PC-9 (cell line): ENCODE results near the gene CTSL. TPM values are rescaled to one million over a fixed set of nuclear protein-coding genes. Genes with fewer than 3 reads are reported as not detected.

ENCODE experiments used
- BruUV-seq: library from RNA; stranded (reverse); fragments of 400-500 nt; replicated peaks from 2 replicates; lab custom pipeline; 2021; lab: Mats Ljungman, UMichigan
- CTCF ChIA-PET: fragments of 300-600 bp; sonication (Branson Sonifier 250); formaldehyde crosslinking; loops from one replicate; lab custom pipeline; 2022; ENCODE audit warnings: antibody characterized with exemption; lab: Charles Lee
- POLR2A ChIA-PET: fragments of 300-600 bp; sonication (Branson Sonifier 250); formaldehyde crosslinking; loops from one replicate; lab custom pipeline; 2022; ENCODE audit warnings: antibody characterized with exemption; ENCODE audit not compliant: unreplicated experiment; lab: Charles Lee
- DNase-seq, 2 experiments: peaks; one replicate each; pipeline versions ENCODE4 v3.0.0 to v3.0.0-alpha.2; 2015 to 2022; ENCODE audit warnings: mixed read lengths in 1 of 2
- H2AFZ ChIP-seq: fragments of 200-600 bp; sonication (generic); 2 replicates; pipeline ENCODE4 v1.8.1; 2017; ENCODE audit warnings: antibody characterized with exemption
- H3F3A ChIP-seq: fragments of 200-600 bp; sonication (generic); 2 replicates; pipeline ENCODE4 v1.8.1; 2017; ENCODE audit warnings: antibody characterized with exemption, mild to moderate bottlenecking, low read depth; ENCODE audit not compliant: insufficient read depth
- H3K27ac ChIP-seq: fragments of 200-600 bp; sonication (generic); 2 replicates; pipeline ENCODE4 v1.6.1; 2016; ENCODE audit warnings: mixed run types
- H3K27me3 ChIP-seq: fragments of 200-600 bp; sonication (generic); 2 replicates; pipeline ENCODE4 v1.6.1; 2016; ENCODE audit warnings: low read depth, mixed run types; ENCODE audit not compliant: insufficient read depth
- H3K36me3 ChIP-seq: fragments of 200-600 bp; sonication (generic); 2 replicates; pipeline ENCODE4 v1.6.1; 2016; ENCODE audit warnings: low read depth, mixed run types
- H3K4me1 ChIP-seq: fragments of 200-600 bp; sonication (generic); replicated peaks from 2 replicates; pipeline ENCODE4 v1.6.1; 2016; ENCODE audit warnings: mixed run types; ENCODE audit not compliant: insufficient read depth
- H3K4me2 ChIP-seq: fragments of 200-600 bp; sonication (generic); 2 replicates; pipeline ENCODE4 v1.6.1; 2017; ENCODE audit warnings: mixed run types
- H3K4me3 ChIP-seq: fragments of 200-600 bp; sonication (generic); 2 replicates; pipeline ENCODE4 v1.6.1; 2016; ENCODE audit warnings: mixed run types
- H3K79me2 ChIP-seq: fragments of 200-600 bp; sonication (generic); 2 replicates; pipeline ENCODE4 v1.6.1; 2017; ENCODE audit warnings: low read depth, mixed run types
- H3K9me2 ChIP-seq: fragments of 200-600 bp; sonication (generic); 2 replicates; pipeline ENCODE4 v1.8.1; 2017; ENCODE audit warnings: mild to moderate bottlenecking; ENCODE audit not compliant: insufficient read depth
- H3K9me3 ChIP-seq: fragments of 200-600 bp; sonication (generic); 2 replicates; pipeline ENCODE4 v1.8.1; 2016; ENCODE audit warnings: low read depth; ENCODE audit not compliant: insufficient read depth
- H4K20me1 ChIP-seq: fragments of 200-600 bp; sonication (generic); 2 replicates; pipeline ENCODE4 v1.8.1; 2017; ENCODE audit not compliant: insufficient read depth
- EZH2 ChIP-seq: fragments of 200-600 bp; sonication (generic); IDR thresholded peaks from 2 replicates; pipeline ENCODE4 v1.8.0; 2017; ENCODE audit warnings: antibody characterized with exemption, low read depth
- intact Hi-C: fragments of 100-400 bp; cut with micrococcal nuclease; formaldehyde crosslinking; loops from one replicate; pipeline ENCODE4 v1.10.0; 2022; ENCODE audit not compliant: unreplicated experiment
- total RNA-seq: library from RNA; stranded (reverse); gene quantifications from 2 replicates; pipeline ENCODE4 v1.2.3, GENCODE V29; 2021
- TF ChIP-seq, protein P1 (sequence below): fragments of 200-600 bp; sonication (generic); conservative IDR thresholded peaks from 2 replicates; pipeline ENCODE4 v1.6.1; 2017; ENCODE audit warnings: mixed run types, antibody characterized with exemption, mild to moderate bottlenecking, moderate library complexity

Gene CTSL
- total RNA-seq, 1 experiment from 2014 or later, result 82.6 TPM

DNA sequence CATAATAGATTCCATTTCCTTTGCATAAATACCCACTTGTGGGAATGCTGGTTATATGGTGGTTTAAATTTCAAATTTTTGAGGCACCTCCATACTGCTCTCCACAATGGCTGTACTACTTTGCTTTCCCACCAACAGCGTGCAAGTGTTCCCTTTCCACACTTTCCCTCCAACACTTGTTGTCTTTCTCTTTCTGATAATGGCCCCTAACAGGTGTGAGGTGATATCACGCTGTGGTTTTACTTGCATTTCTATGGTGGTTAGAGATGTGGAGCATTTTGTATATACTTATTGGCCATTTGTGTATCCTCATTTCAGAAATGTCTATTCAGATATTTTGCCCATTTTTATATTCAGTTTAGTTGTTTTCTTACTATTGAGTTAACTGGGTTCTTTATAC is 34.6 kb downstream of the CTSL start:
- peaks cover 5% of the 10 kb centered on the region for H3K4me1 ChIP-seq
- H2AFZ ChIP-seq, result no peak overlapping the region
- no peak for DNase-seq
- no peak for TF ChIP-seq EZH2
- TF ChIP-seq, protein P1, sequence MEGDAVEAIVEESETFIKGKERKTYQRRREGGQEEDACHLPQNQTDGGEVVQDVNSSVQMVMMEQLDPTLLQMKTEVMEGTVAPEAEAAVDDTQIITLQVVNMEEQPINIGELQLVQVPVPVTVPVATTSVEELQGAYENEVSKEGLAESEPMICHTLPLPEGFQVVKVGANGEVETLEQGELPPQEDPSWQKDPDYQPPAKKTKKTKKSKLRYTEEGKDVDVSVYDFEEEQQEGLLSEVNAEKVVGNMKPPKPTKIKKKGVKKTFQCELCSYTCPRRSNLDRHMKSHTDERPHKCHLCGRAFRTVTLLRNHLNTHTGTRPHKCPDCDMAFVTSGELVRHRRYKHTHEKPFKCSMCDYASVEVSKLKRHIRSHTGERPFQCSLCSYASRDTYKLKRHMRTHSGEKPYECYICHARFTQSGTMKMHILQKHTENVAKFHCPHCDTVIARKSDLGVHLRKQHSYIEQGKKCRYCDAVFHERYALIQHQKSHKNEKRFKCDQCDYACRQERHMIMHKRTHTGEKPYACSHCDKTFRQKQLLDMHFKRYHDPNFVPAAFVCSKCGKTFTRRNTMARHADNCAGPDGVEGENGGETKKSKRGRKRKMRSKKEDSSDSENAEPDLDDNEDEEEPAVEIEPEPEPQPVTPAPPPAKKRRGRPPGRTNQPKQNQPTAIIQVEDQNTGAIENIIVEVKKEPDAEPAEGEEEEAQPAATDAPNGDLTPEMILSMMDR, result no peak
- no peak overlapping the region for H3K27ac ChIP-seq
- intact Hi-C loops, result no loop called here
- H3K79me2 ChIP-seq, result no peaks in the 10 kb centered on the region
- no peaks in the 10 kb centered on the region for H3K36me3 ChIP-seq
- no TSS peak for BruUV-seq
- ChIA-PET POLR2A (no interaction called here), CTCF (no interaction called here)
- no peaks in the 10 kb centered on the region for H3K27me3 ChIP-seq
- H4K20me1 ChIP-seq, result no peaks in the 10 kb centered on the region
- no peak overlapping the region for H3K4me3 ChIP-seq
- no peaks in the 10 kb centered on the region for H3F3A ChIP-seq
- H3K9me2 ChIP-seq, result no peaks in the 10 kb centered on the region
- no peak overlapping the region for H3K4me2 ChIP-seq
- H3K9me3 ChIP-seq, result no peaks in the 10 kb centered on the region

DNA sequence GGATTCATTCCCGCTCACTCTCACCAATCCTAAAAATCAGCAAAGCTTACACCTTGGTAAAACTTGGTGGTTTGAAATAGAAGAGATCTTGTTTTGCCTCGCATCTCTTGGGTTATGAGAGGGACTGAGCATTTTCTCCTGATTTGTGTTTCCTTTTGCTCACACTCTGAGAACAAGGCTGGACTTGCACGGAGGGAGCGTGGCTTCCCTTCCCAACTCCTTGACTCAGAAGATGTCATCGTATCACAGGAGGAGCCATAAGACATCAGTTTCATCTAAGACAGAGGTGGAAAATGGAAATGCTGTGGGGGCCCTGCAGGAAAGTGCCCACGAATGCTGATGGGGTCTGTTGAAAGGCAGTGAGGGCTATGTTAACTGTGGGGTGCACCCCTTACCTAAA is 37.4 kb downstream of the CTSL start:
- no peaks in the 10 kb centered on the region for H3K36me3 ChIP-seq
- ChIA-PET POLR2A (no interaction called here), CTCF (no interaction called here)
- no peak for TF ChIP-seq EZH2
- TF ChIP-seq, protein P1, result no peak
- no peaks in the 10 kb centered on the region for H3K27me3 ChIP-seq
- H2AFZ ChIP-seq, result no peak overlapping the region
- no peak overlapping the region for H3K4me2 ChIP-seq
- H3K4me1 ChIP-seq, result peaks cover 25% of the 10 kb centered on the region
- no peak overlapping the region for H3K27ac ChIP-seq
- H3K4me3 ChIP-seq, result no peak overlapping the region
- no peaks in the 10 kb centered on the region for H3K9me2 ChIP-seq
- no peaks in the 10 kb centered on the region for H3K9me3 ChIP-seq
- intact Hi-C loops, result no loop called here
- H3F3A ChIP-seq, result peaks cover 15% of the 10 kb centered on the region
- DNase-seq, result no peak
- H3K79me2 ChIP-seq, result no peaks in the 10 kb centered on the region
- H4K20me1 ChIP-seq, result no peaks in the 10 kb centered on the region
- BruUV-seq, result no TSS peak

DNA sequence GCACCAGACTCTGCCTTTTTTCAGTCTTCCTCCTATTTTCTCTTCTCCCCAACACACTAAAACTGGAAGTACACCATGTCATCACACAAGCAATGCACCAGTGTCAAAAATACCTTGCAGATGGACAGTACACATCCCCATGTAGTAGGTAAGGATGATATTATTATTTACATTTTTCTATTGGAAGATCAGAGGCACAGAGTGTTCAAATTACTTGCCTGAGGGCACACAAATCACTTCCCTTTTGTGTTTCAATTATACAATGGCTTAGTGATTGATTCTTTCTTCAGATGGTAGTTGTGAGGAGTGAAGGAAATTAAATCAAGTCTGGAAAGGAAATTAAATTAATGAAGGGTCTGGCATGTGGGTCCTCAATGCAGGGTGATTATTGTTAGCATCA is 39.6 kb downstream of the CTSL start:
- Histone ChIP-seq H3K79me2 (no peaks in the 10 kb centered on the region), H2AFZ (no peak overlapping the region), H3K27me3 (no peaks in the 10 kb centered on the region), H3K4me2 (no peak overlapping the region), H4K20me1 (no peaks in the 10 kb centered on the region), H3K9me3 (peaks cover 9% of the 10 kb centered on the region; the same call in 1 of the 2 replicates), H3K4me3 (no peak overlapping the region), H3K9me2 (no peaks in the 10 kb centered on the region), H3K27ac (no peak overlapping the region), H3K36me3 (no peaks in the 10 kb centered on the region), H3F3A (peaks cover 18% of the 10 kb centered on the region), H3K4me1 (peaks cover 27% of the 10 kb centered on the region)
- POLR2A ChIA-PET, result no interaction called here
- intact Hi-C loops, result no loop called here
- DNase-seq, result no peak
- TF ChIP-seq, protein P1, result no peak
- no peak for TF ChIP-seq EZH2
- CTCF ChIA-PET, result no interaction called here
- no TSS peak for BruUV-seq
